Esophagus (tissue), 2 donors: Measurements from ENCODE around the gene RAG2. TPM values are rescaled to one million over a fixed set of nuclear protein-coding genes. Genes with fewer than 3 reads are reported as not detected.
"Not testable (repeated sequence)": the region's sequence is repeated elsewhere in the genome, so short reads cannot be mapped to it uniquely, and the experiment has no call there.

Source experiments
- H3K27ac ChIP-seq, 2 donors: one replicate each; pipeline ENCODE4 v1.5.1; 2013; ENCODE audit warnings: low read depth in 2 of 2, mild to moderate bottlenecking in 2 of 2, inconsistent platforms in 1 of 2, low read length in 1 of 2, moderate library complexity in 1 of 2
- H3K27me3 ChIP-seq, 2 donors: one replicate each; pipeline ENCODE4 v1.6.1; 2013; ENCODE audit warnings: low read length in 2 of 2, control low read depth in 1 of 2, mild to moderate bottlenecking in 1 of 2; ENCODE audit not compliant: insufficient read depth in 2 of 2, control insufficient read depth in 1 of 2
- H3K36me3 ChIP-seq, 2 donors: one replicate each; pipeline ENCODE4 v1.6.1; 2013; ENCODE audit warnings: low read length in 1 of 2; ENCODE audit not compliant: control insufficient read depth in 2 of 2, insufficient read depth in 2 of 2
- H3K4me1 ChIP-seq, 2 donors: one replicate each; pipeline ENCODE4 v1.6.1; 2013; ENCODE audit warnings: low read length in 1 of 2; ENCODE audit not compliant: control insufficient read depth in 2 of 2, insufficient read depth in 2 of 2
- H3K4me3 ChIP-seq, 2 donors: one replicate each; pipeline ENCODE4 v1.5.1; 2013; ENCODE audit warnings: low read length in 2 of 2, mild to moderate bottlenecking in 2 of 2, low read depth in 1 of 2, moderate library complexity in 1 of 2
- H3K9me3 ChIP-seq, 2 donors: one replicate each; pipeline ENCODE4 v1.6.1; 2013; ENCODE audit warnings: mild to moderate bottlenecking in 2 of 2, low read depth in 1 of 2, low read length in 1 of 2, moderate library complexity in 1 of 2; ENCODE audit not compliant: control insufficient read depth in 2 of 2, insufficient read depth in 1 of 2
- WGBS, 2 donors: extraction: QIAGEN DNeasy Blood & Tissue Kit; methylation state at CpG; one replicate each; pipeline ENCODE4 v1.1.7; 2013; 5-methylcytosine and 5-hydroxymethylcytosine counted together
- polyA plus RNA-seq, 2 donors: library from polyadenylated mRNA; stranded (reverse); fragments of 200-250 nt; gene quantifications; one replicate each; pipeline ENCODE4 v1.2.3, GENCODE V29; 2013
- donor health status: healthy with polysubstance abuse.
- donor health status: Bipolar disorder and iron deficiency.

The RAG2 gene
- polyA plus RNA-seq, 2 donors, result not detected

DNA sequence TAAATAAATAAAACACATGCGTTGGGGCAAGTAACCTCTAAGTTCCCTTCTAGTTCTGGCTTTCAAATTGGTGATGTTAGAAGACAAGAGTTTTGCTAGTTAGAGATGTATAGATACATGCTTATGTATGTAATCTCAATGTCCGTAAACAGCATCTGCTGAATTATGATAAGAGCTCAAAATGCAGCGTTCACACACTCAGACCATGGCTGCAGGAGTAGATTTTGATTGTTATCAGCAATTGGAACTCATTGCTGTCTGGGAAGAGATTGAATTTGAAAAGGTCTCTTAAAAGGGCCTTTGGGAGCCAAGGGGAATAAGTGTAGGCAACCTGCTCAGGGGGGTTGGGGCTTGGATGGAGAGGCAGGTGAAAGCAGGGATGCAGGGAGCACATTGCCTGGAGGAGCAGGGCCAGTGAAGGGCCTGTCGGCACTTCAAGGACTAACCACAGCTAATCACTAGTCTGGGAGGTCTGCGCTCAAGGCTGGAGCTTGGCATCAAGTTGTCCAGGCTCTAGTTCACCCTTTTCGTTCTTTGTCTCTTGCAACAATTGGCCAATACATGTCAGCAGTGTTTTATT is 32.9 kb downstream of the RAG2 start:
- Histone ChIP-seq H3K27me3 (no peaks in the 10 kb centered on the region), H3K4me1 (no peaks in the 10 kb centered on the region), H3K9me3 (no peaks in the 10 kb centered on the region), H3K4me3 (peak overlapping the region in 1 of 2 donors; percentile 31), H3K36me3 (no peaks in the 10 kb centered on the region), H3K27ac (no peak overlapping the region)
- 69 to 72% methylated on average over 6 of the region's 6 CpGs for WGBS, 2 donors

DNA sequence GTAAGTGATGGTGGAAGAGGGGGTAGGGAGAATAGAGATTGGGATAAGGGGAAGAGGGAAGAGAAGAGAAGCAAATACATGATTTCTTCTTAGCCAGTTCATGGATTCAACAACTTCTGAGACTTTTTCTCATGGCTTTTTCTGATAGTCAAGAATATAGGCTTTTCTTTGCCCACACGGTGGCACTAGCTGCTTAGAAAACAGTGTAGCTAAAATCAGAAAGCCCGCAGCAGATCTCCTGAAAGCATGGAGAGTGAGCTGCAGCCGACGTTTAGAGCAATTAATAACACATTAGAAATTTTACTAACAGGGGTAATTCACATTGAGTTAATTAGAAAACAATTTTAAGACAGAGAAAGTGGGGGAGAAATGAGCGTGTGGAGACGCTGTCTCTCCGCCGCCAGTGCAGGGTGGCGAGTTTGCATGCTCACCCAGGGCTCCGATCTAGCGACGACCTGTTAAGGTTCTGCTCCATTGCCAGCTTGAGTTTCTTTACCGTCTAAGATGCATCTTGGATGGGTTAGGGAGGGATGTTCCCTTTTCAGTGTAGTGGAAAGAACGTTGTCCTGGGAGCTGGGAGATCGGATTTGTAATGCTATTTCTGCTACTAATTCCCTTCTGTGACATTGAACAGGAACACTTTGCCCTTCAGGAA is 33.5 kb downstream of the RAG2 start:
- H3K27ac ChIP-seq, result no peak overlapping the region
- 4 to 5% methylated on average over 15 of the region's 15 CpGs for WGBS, 2 donors
- H3K9me3 ChIP-seq, result no peaks in the 10 kb centered on the region
- H3K4me1 ChIP-seq, result no peaks in the 10 kb centered on the region
- H3K36me3 ChIP-seq, result no peaks in the 10 kb centered on the region
- H3K27me3 ChIP-seq, result no peaks in the 10 kb centered on the region
- H3K4me3 ChIP-seq, result peak overlapping the region; percentile 8 to 31

DNA sequence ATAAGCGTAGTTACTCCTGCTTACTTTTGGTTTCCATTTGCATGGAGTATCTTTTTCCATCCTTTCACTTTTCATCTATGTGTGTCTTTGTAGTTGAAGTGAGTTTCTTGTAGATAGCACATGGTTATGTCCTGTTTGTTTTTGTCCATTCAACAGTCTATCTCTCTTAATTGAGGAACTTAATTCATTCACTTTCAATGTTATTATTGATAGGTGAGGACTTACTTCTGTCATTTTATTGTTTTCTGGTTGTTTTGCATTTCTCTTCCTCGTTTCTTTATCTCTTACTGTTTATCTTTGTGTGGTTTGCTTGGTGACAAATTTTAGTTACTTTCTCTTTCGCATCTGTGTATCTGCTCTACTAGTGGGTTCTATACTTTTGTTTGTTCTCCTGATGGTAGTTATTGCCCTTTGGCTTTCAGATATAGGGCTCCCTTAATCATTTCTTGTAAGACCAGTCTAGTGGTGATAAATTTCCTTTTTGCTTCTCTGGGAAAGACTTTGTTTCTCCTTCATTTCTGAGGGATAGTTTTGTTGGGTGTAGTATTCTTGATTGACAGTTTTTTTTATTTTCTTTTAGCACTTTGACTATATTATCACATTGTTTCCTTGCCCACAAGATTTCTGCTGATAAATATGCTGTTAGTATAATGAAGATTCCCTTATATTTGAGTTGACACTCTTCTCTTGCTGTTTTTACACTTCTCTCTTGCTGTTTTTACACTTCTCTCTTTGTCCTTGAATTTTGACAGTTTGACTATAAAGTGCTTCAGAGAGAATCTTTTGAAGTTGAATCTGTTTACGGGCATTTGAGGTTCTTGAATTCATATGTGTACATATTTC is 39.2 kb downstream of the RAG2 start:
- Histone ChIP-seq H3K36me3 (no peaks in the 10 kb centered on the region), H3K27me3 (no peaks in the 10 kb centered on the region), H3K4me3 (no peak overlapping the region), H3K9me3 (no peaks in the 10 kb centered on the region), H3K4me1 (no peaks in the 10 kb centered on the region), H3K27ac (no peak overlapping the region)
- 60 to 65% methylated on average over 4 of the region's 4 CpGs for WGBS, 2 donors

DNA sequence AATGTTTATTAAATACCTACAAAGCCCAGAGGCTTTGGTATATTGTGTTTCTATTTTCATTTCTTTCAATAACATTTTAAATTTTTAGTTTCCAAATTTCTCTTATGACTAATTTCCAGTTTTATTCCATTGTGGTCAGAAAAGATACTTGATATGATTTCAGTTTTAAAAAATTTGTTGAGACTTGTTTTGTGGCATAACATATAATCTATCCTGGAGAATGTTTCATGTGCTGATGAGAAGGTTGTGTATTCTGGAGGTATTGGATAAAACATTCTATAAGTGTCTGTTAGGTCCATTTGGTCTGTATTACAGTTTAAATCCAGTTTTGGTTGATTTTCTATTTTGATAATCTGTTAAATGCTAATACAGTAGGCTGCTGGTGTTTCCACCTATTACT is 40.0 kb downstream of the RAG2 start:
- Histone ChIP-seq H3K36me3 (no peaks in the 10 kb centered on the region), H3K27ac (no peak overlapping the region), H3K27me3 (no peaks in the 10 kb centered on the region), H3K4me3 (no peak overlapping the region), H3K9me3 (no peaks in the 10 kb centered on the region), H3K4me1 (no peaks in the 10 kb centered on the region)

DNA sequence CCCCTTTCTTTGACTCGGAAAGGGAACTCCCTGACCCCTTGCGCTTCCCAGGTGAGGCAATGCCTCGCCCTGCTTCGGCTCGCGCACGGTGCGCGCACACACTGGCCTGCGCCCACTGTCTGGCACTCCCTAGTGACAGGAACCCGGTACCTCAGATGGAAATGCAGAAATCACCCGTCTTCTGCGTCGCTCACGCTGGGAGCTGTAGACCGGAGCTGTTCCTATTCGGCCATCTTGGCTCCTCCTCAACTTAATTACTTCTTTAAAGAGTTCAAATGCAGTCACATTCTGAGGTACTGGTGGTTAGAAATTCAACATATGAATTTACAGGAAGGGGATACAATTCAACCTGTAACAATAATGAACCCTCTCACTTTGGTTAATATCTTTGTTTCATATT is 40.6 kb downstream of the RAG2 start:
- H3K27me3 ChIP-seq, H3K4me1 ChIP-seq, H3K9me3 ChIP-seq, H3K36me3 ChIP-seq, H3K4me3 ChIP-seq, H3K27ac ChIP-seq: not testable (repeated sequence)
- 91 to 98% methylated on average over 14 to 15 of the region's 17 CpGs for WGBS, 2 donors

DNA sequence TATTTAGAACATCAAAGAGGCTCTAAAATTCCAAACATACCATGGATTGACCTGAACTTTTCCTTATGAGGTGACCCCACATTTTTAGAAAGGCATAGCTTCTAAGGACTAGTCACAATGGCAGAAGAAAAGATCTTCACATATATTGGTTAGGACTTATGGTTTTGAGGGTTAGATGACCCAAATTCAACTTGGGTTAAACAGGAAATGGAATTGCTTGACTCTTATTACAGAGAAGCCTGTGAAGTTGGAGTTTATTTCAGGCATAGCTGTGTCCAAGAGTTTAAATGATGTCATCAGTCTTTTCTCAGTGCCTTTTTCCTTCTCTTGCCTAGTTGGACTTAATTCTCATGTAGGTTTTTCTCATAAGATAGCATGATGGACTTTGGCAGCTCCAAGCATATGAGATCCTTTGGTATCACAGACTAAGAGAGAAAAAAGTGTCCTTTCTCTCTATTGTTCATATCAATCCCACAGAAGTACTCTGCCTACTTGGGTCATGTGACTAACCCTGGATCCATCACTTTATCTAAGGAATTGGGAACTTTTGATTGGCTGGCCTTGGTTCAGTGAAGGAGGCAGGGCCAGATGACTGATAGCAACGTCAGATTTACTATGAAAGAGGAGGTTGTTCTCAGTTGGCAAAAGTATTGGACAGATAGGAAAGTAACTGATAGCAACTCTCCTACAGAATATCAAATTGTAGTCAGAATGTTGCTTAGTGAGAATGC is 47.5 kb downstream of the RAG2 start:
- H3K27me3 ChIP-seq, result no peaks in the 10 kb centered on the region
- H3K36me3 ChIP-seq, result no peaks in the 10 kb centered on the region
- no peak overlapping the region for H3K27ac ChIP-seq
- H3K9me3 ChIP-seq, result no peaks in the 10 kb centered on the region
- no peak overlapping the region for H3K4me3 ChIP-seq
- 36 to 48% methylated on average over 1 of the region's 1 CpG for WGBS, 2 donors
- no peaks in the 10 kb centered on the region for H3K4me1 ChIP-seq

Other genes with a start within 250 kb of the RAG2 start
- gene TRAF6, start 88.0 kb downstream of the RAG2 start, polyA plus RNA-seq, result 1 to 10 TPM; 1.9 to 3.7 TPM
- under 1 TPM; 0.18 to 0.29 TPM for gene RAG1, start 30.2 kb downstream of the RAG2 start, polyA plus RNA-seq
- gene IFTAP, start 3.7 kb downstream of the RAG2 start, polyA plus RNA-seq, result 10 to 100 TPM; 10.6 to 11.9 TPM